Hepatocyte (in vitro differentiated cells): Measurements from ENCODE around the gene STARD7.

Experiments
- EZH2 ChIP-seq: fragments of 200-600 bp; sonication (generic); IDR thresholded peaks from 2 replicates; pipeline ENCODE4 v1.6.1; 2016; ENCODE audit warnings: antibody characterized with exemption, mild to moderate bottlenecking, borderline replicate concordance
- EZH2phosphoT487 ChIP-seq: fragments of 200-600 bp; sonication (generic); IDR thresholded peaks from one replicate; pipeline ENCODE4 v1.6.1; 2018; ENCODE audit warnings: antibody characterized with exemption, mild to moderate bottlenecking, low read depth, moderate library complexity; ENCODE audit not compliant: unreplicated experiment, severe bottlenecking
- TF ChIP-seq, protein P1 (sequence below): fragments of 200-600 bp; sonication (generic); IDR thresholded peaks from 2 replicates; pipeline ENCODE4 v1.5.1; 2016; ENCODE audit warnings: antibody characterized with exemption, mild to moderate bottlenecking; ENCODE audit not compliant: poor library complexity

DNA sequence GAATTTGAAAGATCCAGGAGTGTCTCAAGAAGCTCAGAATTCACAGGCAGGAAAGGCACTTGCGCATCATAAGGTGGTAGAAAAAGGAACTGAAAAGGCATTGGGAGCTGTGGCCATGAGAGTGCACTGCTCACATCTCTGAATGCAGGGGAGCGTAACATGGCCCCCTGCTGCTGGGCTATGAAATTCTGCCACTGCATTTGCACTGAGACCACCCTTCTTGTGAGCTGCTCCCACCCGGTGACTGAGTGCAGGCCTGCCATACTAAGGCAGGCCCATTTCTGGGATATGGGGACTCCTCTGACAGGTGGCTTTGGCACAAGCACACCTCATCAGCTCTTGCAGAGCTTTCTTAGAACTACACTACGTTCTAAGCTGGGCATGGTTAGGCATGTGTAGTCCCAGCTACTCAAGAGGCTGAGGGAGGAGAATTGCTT, 25.3 kb upstream of the STARD7 start:
- TF ChIP-seq, protein P1, sequence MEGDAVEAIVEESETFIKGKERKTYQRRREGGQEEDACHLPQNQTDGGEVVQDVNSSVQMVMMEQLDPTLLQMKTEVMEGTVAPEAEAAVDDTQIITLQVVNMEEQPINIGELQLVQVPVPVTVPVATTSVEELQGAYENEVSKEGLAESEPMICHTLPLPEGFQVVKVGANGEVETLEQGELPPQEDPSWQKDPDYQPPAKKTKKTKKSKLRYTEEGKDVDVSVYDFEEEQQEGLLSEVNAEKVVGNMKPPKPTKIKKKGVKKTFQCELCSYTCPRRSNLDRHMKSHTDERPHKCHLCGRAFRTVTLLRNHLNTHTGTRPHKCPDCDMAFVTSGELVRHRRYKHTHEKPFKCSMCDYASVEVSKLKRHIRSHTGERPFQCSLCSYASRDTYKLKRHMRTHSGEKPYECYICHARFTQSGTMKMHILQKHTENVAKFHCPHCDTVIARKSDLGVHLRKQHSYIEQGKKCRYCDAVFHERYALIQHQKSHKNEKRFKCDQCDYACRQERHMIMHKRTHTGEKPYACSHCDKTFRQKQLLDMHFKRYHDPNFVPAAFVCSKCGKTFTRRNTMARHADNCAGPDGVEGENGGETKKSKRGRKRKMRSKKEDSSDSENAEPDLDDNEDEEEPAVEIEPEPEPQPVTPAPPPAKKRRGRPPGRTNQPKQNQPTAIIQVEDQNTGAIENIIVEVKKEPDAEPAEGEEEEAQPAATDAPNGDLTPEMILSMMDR, result no peak
- TF ChIP-seq EZH2phosphoT487, result no peak
- no peak for TF ChIP-seq EZH2
